ENCODE measurements around the gene WASHC2C.
"Not testable (repeated sequence)": the region's sequence is repeated elsewhere in the genome, so short reads cannot be mapped to it uniquely, and the experiment has no call there.

Gene WASHC2C

GRCh38 chr10:45771757-45772461 lies 44.8 kb downstream of the WASHC2C start:
- not testable (repeated sequence) for DNase-seq (ENCODE audit: low read depth)

GRCh38 chr10:45786217-45786616 lies 59.2 kb downstream of the WASHC2C start:
- not testable (repeated sequence) for DNase-seq (ENCODE audit: low read depth)

- not testable (repeated sequence) for DNase-seq (ENCODE audit: low read depth)
Observed at GRCh38 chr10:45787212-45787741, 60.2 kb downstream of the WASHC2C start.

- not testable (repeated sequence) for DNase-seq (ENCODE audit: low read depth)
Observed at GRCh38 chr10:45789991-45790390, 62.9 kb downstream of the WASHC2C start.

- not testable (repeated sequence) for DNase-seq (ENCODE audit: low read depth)
Observed at GRCh38 chr10:45790694-45791426, 63.8 kb downstream of the WASHC2C start.

GRCh38 chr10:45794761-45795160 lies 67.7 kb downstream of the WASHC2C start:
- not testable (repeated sequence) for DNase-seq (ENCODE audit: low read depth)

GRCh38 chr10:45803060-45804010 lies 76.3 kb downstream of the WASHC2C start:
- DNase-seq (ENCODE audit: low read depth) = not testable (repeated sequence)

- not testable (repeated sequence) for DNase-seq (ENCODE audit: low read depth)
Observed at GRCh38 chr10:45804996-45805395, 77.9 kb downstream of the WASHC2C start.

GRCh38 chr10:45809837-45810236 lies 82.8 kb downstream of the WASHC2C start:
- no peak for DNase-seq (ENCODE audit: low read depth)

- no peak for DNase-seq (ENCODE audit: low read depth)
Observed at GRCh38 chr10:45811075-45811474, 84.0 kb downstream of the WASHC2C start.

- not testable (repeated sequence) for DNase-seq (ENCODE audit: low read depth)
Observed at GRCh38 chr10:45812959-45813358, 85.9 kb downstream of the WASHC2C start.

- not testable (repeated sequence) for DNase-seq (ENCODE audit: low read depth)
Observed at GRCh38 chr10:45814146-45814545, 87.1 kb downstream of the WASHC2C start.

GRCh38 chr10:45817130-45817859 lies 90.2 kb downstream of the WASHC2C start:
- no peak for DNase-seq (ENCODE audit: low read depth)

- DNase-seq (ENCODE audit: low read depth) = no peak
Observed at GRCh38 chr10:45817912-45818311, 90.8 kb downstream of the WASHC2C start.

- DNase-seq (ENCODE audit: low read depth) = no peak
Observed at GRCh38 chr10:45819552-45819951, 92.5 kb downstream of the WASHC2C start.

- not testable (repeated sequence) for DNase-seq (ENCODE audit: low read depth)
Observed at GRCh38 chr10:45820107-45820830, 93.2 kb downstream of the WASHC2C start.

GRCh38 chr10:45822918-45823317 lies 95.9 kb downstream of the WASHC2C start:
- DNase-seq (ENCODE audit: low read depth) = not testable (repeated sequence)
